Measurements from ENCODE around the gene ALPI.

ALPI gene

DNA sequence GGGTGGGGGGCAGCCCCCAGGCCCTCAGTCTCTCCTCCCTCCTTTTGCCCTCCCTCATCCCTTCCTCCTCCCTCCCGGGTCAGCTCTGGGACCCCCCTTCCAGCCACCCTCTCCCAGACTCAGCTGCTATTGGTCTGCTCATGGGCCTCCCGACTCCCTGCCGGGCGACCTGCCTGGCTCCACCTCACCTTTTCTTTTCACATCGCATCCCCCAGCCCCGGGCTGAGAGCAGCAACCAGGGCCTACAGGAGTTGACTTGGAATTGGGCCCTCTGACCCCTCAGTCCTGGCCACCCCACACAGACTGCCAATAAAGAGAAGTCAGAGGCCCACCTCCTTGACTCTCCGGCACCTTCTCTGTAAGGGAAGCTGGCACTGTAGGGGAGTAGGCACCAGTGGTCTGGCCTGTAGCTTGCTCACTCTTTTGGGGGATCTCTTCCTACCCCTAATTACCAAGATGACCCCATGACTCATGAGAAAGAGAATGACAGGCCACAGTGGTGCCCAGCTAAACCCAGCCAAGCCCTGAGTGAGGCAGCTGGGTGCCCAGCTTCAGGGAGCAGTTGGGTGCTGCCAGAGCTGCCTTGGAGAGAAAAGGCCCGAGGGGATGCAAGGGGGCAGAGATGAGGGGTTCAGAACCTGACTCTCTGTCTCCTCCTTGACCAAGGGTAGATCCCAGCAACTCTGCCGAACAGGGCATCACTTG, 33.7 kb downstream of the ALPI start:
- Histone ChIP-seq H3K9me3 (peaks cover 9% of the 10 kb centered on the region; the same call in 1 of the 2 replicates), H3K27ac (no peak overlapping the region), H3K4me2 (no peak overlapping the region), H3K4me1 (peaks cover 26% of the 10 kb centered on the region), H3K36me3 (no peaks in the 10 kb centered on the region), H3K27me3 (peaks cover 57% of the 10 kb centered on the region), H4K20me1 (peaks cover 47% of the 10 kb centered on the region), H3K9ac (no peak overlapping the region), H3K4me3 (no peak overlapping the region)
- TF ChIP-seq Cebpa-rat (IDR thresholded peaks at IDR 0.05): no peak

DNA sequence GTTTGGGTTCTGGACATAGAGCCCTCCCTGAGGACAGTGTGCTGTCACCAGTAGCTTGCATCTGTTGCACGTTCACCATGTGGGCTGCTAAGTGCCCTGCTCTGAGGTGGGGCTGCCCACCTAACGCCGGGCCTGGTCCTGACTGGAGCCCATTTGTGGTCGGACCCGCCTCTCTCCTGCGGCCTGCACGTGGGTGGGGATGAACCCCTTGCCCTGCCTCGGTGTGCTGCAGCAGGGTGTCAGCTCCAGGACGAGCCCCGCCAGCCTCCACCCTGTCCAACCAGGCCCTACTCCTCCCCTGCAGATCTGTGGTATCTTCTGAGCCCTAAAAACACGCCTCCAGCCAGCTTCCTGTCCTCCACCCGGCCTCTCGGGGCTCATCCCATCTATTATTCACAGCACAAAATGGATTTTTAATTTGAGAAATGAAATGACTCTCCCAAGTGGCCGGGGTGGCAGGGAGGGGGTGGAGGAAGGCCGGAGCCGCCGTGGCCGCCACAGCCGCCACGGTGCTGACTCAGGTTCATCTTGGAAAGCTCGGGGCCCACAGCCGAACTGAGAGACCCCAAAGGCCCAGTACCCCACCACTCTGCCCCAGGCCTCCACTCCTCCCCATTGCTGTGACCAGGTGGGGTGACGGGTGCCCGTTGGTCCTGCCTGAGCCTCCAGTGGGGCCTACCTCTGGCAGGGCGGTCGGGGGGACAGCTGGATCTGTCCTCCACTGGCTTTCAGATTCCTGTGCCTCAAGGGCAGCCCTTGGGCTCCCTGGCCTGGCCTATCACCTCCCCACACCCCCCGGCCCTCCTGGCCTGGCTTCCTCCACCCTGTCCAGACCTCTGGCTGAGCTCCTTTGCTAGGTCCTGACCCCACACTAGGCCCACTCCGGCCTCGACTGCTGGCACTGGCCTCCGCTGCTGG, 34.5 kb downstream of the ALPI start:
- H3K36me3 ChIP-seq: no peaks in the 10 kb centered on the region
- no peak overlapping the region for H3K9ac ChIP-seq
- H4K20me1 ChIP-seq: peaks cover 39% of the 10 kb centered on the region
- H3K27me3 ChIP-seq: peaks cover 49% of the 10 kb centered on the region
- TF ChIP-seq Cebpa-rat (IDR thresholded peaks at IDR 0.05): no peak
- no peak overlapping the region for H3K4me2 ChIP-seq
- no peak overlapping the region for H3K4me3 ChIP-seq
- peaks cover 22% of the 10 kb centered on the region for H3K4me1 ChIP-seq
- H3K9me3 ChIP-seq: peaks cover 9% of the 10 kb centered on the region; the same call in 1 of the 2 replicates
- H3K27ac ChIP-seq: no peak overlapping the region

GRCh38 chr2:232491139-232491780, 35.3 kb downstream of the ALPI start:
- no peak overlapping the region for H3K9ac ChIP-seq
- no peak overlapping the region for H3K27ac ChIP-seq
- H3K4me3 ChIP-seq: no peak overlapping the region
- TF ChIP-seq Cebpa-rat (IDR thresholded peaks at IDR 0.05): no peak
- no peak overlapping the region for H3K4me2 ChIP-seq
- peaks cover 16% of the 10 kb centered on the region for H3K4me1 ChIP-seq
- H3K27me3 ChIP-seq: peaks cover 41% of the 10 kb centered on the region
- H3K9me3 ChIP-seq: peaks cover 3% of the 10 kb centered on the region; the same call in 1 of the 2 replicates
- H3K36me3 ChIP-seq: no peaks in the 10 kb centered on the region
- peaks cover 31% of the 10 kb centered on the region for H4K20me1 ChIP-seq

GRCh38 chr2:232492236-232492848, 36.4 kb downstream of the ALPI start:
- Histone ChIP-seq H3K27me3 (peaks cover 30% of the 10 kb centered on the region), H3K27ac (no peak overlapping the region), H3K4me2 (no peak overlapping the region), H3K9me3 (no peaks in the 10 kb centered on the region), H3K36me3 (no peaks in the 10 kb centered on the region), H3K4me1 (peaks cover 7% of the 10 kb centered on the region), H4K20me1 (peaks cover 20% of the 10 kb centered on the region), H3K4me3 (no peak overlapping the region), H3K9ac (no peak overlapping the region)
- TF ChIP-seq Cebpa-rat (IDR thresholded peaks at IDR 0.05): no peak

- peaks cover 22% of the 10 kb centered on the region for H3K27me3 ChIP-seq
These were observed 37.2 kb downstream of the ALPI start for GRCh38 chr2:232492963-232493700.

DNA sequence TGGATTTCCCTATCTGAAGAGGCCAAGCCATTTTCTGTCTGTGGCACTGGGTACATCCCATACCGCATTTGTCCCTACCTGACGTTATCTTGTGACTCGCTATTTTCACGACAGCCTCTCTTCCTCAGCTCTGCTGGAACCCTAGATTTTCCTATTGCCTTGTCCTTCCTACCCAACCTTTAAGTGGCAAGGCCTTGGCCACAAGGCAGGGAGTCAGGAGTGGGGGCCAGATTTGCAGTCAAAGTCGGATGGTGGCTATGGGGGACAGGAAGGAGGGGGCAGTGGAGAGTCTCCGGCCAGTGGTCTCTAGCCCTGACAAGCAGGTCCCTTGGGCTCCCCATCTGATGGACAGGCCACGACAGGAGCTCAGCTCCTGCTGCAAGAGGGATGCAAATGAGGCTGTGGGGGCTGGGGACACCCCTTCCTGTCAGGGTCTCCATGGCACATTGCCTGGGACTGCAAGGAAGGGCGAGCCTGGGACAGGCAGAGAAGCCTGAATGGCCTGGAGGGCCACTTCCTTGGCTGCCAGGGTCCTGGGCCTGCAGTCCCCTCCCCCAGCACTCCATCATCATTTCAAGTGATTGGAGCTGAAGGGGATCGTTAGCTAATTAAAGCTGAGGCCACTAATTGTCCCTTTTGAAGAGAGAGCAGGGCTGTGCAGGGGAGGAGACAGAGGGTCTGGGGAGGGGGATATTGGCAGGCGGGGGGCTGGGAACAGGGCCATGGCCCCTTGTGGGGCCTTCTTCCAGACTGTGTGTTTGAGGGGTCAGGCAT, 37.9 kb downstream of the ALPI start:
- H3K9ac ChIP-seq: no peak overlapping the region
- H3K4me2 ChIP-seq: no peak overlapping the region
- H3K27ac ChIP-seq: no peak overlapping the region
- H3K9me3 ChIP-seq: no peaks in the 10 kb centered on the region
- H4K20me1 ChIP-seq: peaks cover 5% of the 10 kb centered on the region; the same call in 1 of the 2 replicates
- H3K36me3 ChIP-seq: no peaks in the 10 kb centered on the region
- no peak overlapping the region for H3K4me3 ChIP-seq
- H3K27me3 ChIP-seq: peaks cover 15% of the 10 kb centered on the region
- no peaks in the 10 kb centered on the region for H3K4me1 ChIP-seq
- no peak for TF ChIP-seq Cebpa-rat (IDR thresholded peaks at IDR 0.05)

More at GRCh38 chr2:232492963-232493700, 37.2 kb downstream of the ALPI start:
- TF ChIP-seq Cebpa-rat (IDR thresholded peaks at IDR 0.05): no peak
- H3K4me3 ChIP-seq: no peak overlapping the region
- H3K36me3 ChIP-seq: no peaks in the 10 kb centered on the region
- no peak overlapping the region for H3K4me2 ChIP-seq
- no peaks in the 10 kb centered on the region for H3K9me3 ChIP-seq
- H3K9ac ChIP-seq: no peak overlapping the region
- no peaks in the 10 kb centered on the region for H3K4me1 ChIP-seq
- peaks cover 12% of the 10 kb centered on the region for H4K20me1 ChIP-seq
- no peak overlapping the region for H3K27ac ChIP-seq

GRCh38 chr2:232494542-232494941, 38.6 kb downstream of the ALPI start:
- Histone ChIP-seq H3K9ac (no peak overlapping the region), H3K27me3 (peaks cover 8% of the 10 kb centered on the region), H4K20me1 (no peaks in the 10 kb centered on the region; the same call in 1 of the 2 replicates), H3K4me3 (no peak overlapping the region), H3K4me1 (no peaks in the 10 kb centered on the region), H3K4me2 (no peak overlapping the region), H3K36me3 (no peaks in the 10 kb centered on the region), H3K27ac (no peak overlapping the region), H3K9me3 (no peaks in the 10 kb centered on the region)
- TF ChIP-seq Cebpa-rat (IDR thresholded peaks at IDR 0.05): no peak

GRCh38 chr2:232495292-232495691, 39.3 kb downstream of the ALPI start:
- Histone ChIP-seq H3K9ac (no peak overlapping the region), H3K4me1 (no peaks in the 10 kb centered on the region), H3K27me3 (peaks cover 1% of the 10 kb centered on the region; the same call in 1 of the 2 replicates), H3K27ac (no peak overlapping the region), H3K9me3 (no peaks in the 10 kb centered on the region), H3K36me3 (no peaks in the 10 kb centered on the region), H3K4me3 (no peak overlapping the region), H3K4me2 (no peak overlapping the region), H4K20me1 (no peaks in the 10 kb centered on the region; the same call in 1 of the 2 replicates)
- no peak for TF ChIP-seq Cebpa-rat (IDR thresholded peaks at IDR 0.05)
